Measurements from ENCODE around the gene OPA1. TPM values are rescaled to one million over a fixed set of nuclear protein-coding genes. Genes with fewer than 3 reads are reported as not detected.

Gene OPA1
- total RNA-seq, 1 experiment from 2014 or later: 84.4 TPM

GRCh38 chr3:193572426-193572908, 20.5 kb upstream of the OPA1 start:
- ChIA-PET CTCF (interaction anchor here (0.6 to 1.9 kb wide), 5 partner anchors 743 to 1002 kb away, joined by 3 to 8 read pairs (median 4); no protein-coding TSS in a partner anchor), POLR2A (ENCODE audit: low non-redundant PET) (no interaction called here)
- Histone ChIP-seq H3K4me3 (ENCODE audit: low read depth, low read length, poor library complexity, severe bottlenecking) (no peak overlapping the region), H3K27ac (ENCODE audit: low read depth, low read length, poor library complexity, severe bottlenecking) (no peak overlapping the region), H3K27me3 (replicated peaks; ENCODE audit: insufficient read depth, low read depth, low read length, poor library complexity) (no peaks in the 10 kb centered on the region), H3K36me3 (ENCODE audit: insufficient read depth, low read length, poor library complexity, severe bottlenecking) (no peaks in the 10 kb centered on the region), H3K9me3 (ENCODE audit: low read depth, low read length, poor library complexity, severe bottlenecking) (no peaks in the 10 kb centered on the region), H3K4me1 (ENCODE audit: insufficient read depth, low read length, poor library complexity, severe bottlenecking) (peaks cover 5% of the 10 kb centered on the region)
- TF ChIP-seq CTCF (conservative IDR thresholded peaks at IDR 0.05; ENCODE audit: low read depth, low read length) (peak; percentile 90), EZH2 (IDR thresholded peaks at IDR 0.05; ENCODE audit: borderline replicate concordance, low read depth, low read length, poor library complexity, severe bottlenecking) (no peak)
- no TSS peak for BruUV-seq (replicated peaks)
- intact Hi-C loops (cut with micrococcal nuclease; ENCODE audit: unreplicated experiment): loop anchor here (2.0 to 10.0 kb wide), 5 partner anchors 112 to 1005 kb away; no protein-coding TSS in a partner anchor
- peak; percentile 79 for DNase-seq (ENCODE audit: low spot score)

- Histone ChIP-seq H3K36me3 (ENCODE audit: insufficient read depth, low read length, poor library complexity, severe bottlenecking) (no peaks in the 10 kb centered on the region), H3K27ac (ENCODE audit: low read depth, low read length, poor library complexity, severe bottlenecking) (no peak overlapping the region), H3K4me1 (ENCODE audit: insufficient read depth, low read length, poor library complexity, severe bottlenecking) (peaks cover 5% of the 10 kb centered on the region), H3K4me3 (ENCODE audit: low read depth, low read length, poor library complexity, severe bottlenecking) (no peak overlapping the region), H3K9me3 (ENCODE audit: low read depth, low read length, poor library complexity, severe bottlenecking) (no peaks in the 10 kb centered on the region), H3K27me3 (replicated peaks; ENCODE audit: insufficient read depth, low read depth, low read length, poor library complexity) (no peaks in the 10 kb centered on the region)
- TF ChIP-seq CTCF (conservative IDR thresholded peaks at IDR 0.05; ENCODE audit: low read depth, low read length) (no peak), EZH2 (IDR thresholded peaks at IDR 0.05; ENCODE audit: borderline replicate concordance, low read depth, low read length, poor library complexity, severe bottlenecking) (no peak)
- intact Hi-C loops (cut with micrococcal nuclease; ENCODE audit: unreplicated experiment): loop anchor here (2.0 to 10.0 kb wide), 5 partner anchors 113 to 1006 kb away; no protein-coding TSS in a partner anchor
- DNase-seq (ENCODE audit: low spot score): no peak
- ChIA-PET POLR2A (ENCODE audit: low non-redundant PET) (no interaction called here), CTCF (interaction anchor here (0.6 to 1.9 kb wide), 4 partner anchors 742 to 1003 kb away, joined by 3 to 8 read pairs (median 4); no protein-coding TSS in a partner anchor)
- no TSS peak for BruUV-seq (replicated peaks)
Observed at GRCh38 chr3:193573403-193574191, 19.4 kb upstream of the OPA1 start.

DNA sequence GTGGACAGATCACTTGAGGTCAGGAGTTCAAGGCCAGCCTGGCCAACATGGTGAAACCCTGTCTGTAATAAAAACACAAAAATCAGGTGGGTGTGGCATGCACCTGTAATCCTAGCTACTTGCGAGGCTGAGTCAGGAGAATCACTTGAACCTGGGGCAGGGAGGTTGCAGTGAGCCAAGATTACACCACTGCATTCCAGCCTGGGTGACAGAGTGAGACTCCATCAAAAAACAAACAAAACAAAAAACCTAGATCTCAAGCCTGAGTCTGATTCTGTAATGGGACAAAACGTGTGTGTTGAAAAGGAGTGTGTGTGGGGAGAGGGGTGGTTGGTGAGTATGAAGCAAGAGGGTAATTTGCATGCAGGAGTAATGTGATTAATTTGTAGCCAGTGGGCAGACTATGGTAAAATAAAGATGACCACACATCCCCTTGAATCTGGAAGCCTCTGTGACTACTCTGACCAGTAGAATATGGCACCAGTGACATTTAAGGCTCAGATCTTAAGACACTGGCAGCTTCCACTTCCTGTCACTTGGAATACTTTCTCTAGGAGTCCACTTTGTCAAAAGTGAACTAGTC, 18.4 kb upstream of the OPA1 start:
- TF ChIP-seq CTCF (conservative IDR thresholded peaks at IDR 0.05; ENCODE audit: low read depth, low read length) (no peak), EZH2 (IDR thresholded peaks at IDR 0.05; ENCODE audit: borderline replicate concordance, low read depth, low read length, poor library complexity, severe bottlenecking) (no peak)
- intact Hi-C loops (cut with micrococcal nuclease; ENCODE audit: unreplicated experiment): loop anchor here (5.0 to 10.0 kb wide), 2 partner anchors 530 to 1007 kb away; no protein-coding TSS in a partner anchor
- H3K4me1 ChIP-seq (ENCODE audit: insufficient read depth, low read length, poor library complexity, severe bottlenecking): peaks cover 5% of the 10 kb centered on the region
- H3K36me3 ChIP-seq (ENCODE audit: insufficient read depth, low read length, poor library complexity, severe bottlenecking): no peaks in the 10 kb centered on the region
- no peak overlapping the region for H3K4me3 ChIP-seq (ENCODE audit: low read depth, low read length, poor library complexity, severe bottlenecking)
- H3K9me3 ChIP-seq (ENCODE audit: low read depth, low read length, poor library complexity, severe bottlenecking): no peaks in the 10 kb centered on the region
- CTCF ChIA-PET: no interaction called here
- POLR2A ChIA-PET (ENCODE audit: low non-redundant PET): no interaction called here
- H3K27ac ChIP-seq (ENCODE audit: low read depth, low read length, poor library complexity, severe bottlenecking): no peak overlapping the region
- BruUV-seq (replicated peaks): no TSS peak
- no peak for DNase-seq (ENCODE audit: low spot score)
- H3K27me3 ChIP-seq (replicated peaks; ENCODE audit: insufficient read depth, low read depth, low read length, poor library complexity): no peaks in the 10 kb centered on the region

Measured in A673 (cell line).